Endodermal cell (in vitro differentiated cells): ENCODE results near the gene ASAP2. TPM values are rescaled to one million over a fixed set of nuclear protein-coding genes. Genes with fewer than 3 reads are reported as not detected.
A peak's percentile ranks its signal among the peaks of the same experiment; 100 is the strongest.

Experiments used
- DNase-seq: peaks from one replicate; pipeline ENCODE4 v3.0.0-alpha.2; 2017
- H3K27ac ChIP-seq: 2 replicates; pipeline ENCODE4 v1.5.1; 2013; ENCODE audit warnings: mild to moderate bottlenecking, low read depth, low read length, moderate library complexity
- H3K27me3 ChIP-seq: 2 replicates; pipeline ENCODE4 v1.6.1; 2013; ENCODE audit warnings: mild to moderate bottlenecking, low read length, moderate library complexity; ENCODE audit not compliant: insufficient read depth, control insufficient read depth, poor library complexity, severe bottlenecking
- H3K36me3 ChIP-seq: 2 replicates; pipeline ENCODE4 v1.7.0; 2013; ENCODE audit warnings: mild to moderate bottlenecking, low read length, moderate library complexity; ENCODE audit not compliant: control insufficient read depth, insufficient read depth
- H3K4me1 ChIP-seq: one replicate; pipeline ENCODE4 v1.7.0; 2013; ENCODE audit warnings: low read length; ENCODE audit not compliant: control insufficient read depth, insufficient read depth
- H3K4me3 ChIP-seq: 2 replicates; pipeline ENCODE4 v1.5.1; 2013; ENCODE audit warnings: mild to moderate bottlenecking, low read length, moderate library complexity
- H3K9ac ChIP-seq: 2 replicates; pipeline ENCODE4 v1.6.1; 2013; ENCODE audit warnings: mild to moderate bottlenecking, low read length, moderate library complexity; ENCODE audit not compliant: poor library complexity, severe bottlenecking; ENCODE audit errors: extremely low read depth
- H3K9me3 ChIP-seq: 2 replicates; pipeline ENCODE4 v1.6.1; 2013; ENCODE audit warnings: mild to moderate bottlenecking, low read length, moderate library complexity; ENCODE audit not compliant: control insufficient read depth
- H3K27ac Mint-ChIP-seq: 2 replicates; pipeline ENCODE4 v1.8.0; 2020; ENCODE audit warnings: mixed read lengths
- H3K27me3 Mint-ChIP-seq: 2 replicates; pipeline ENCODE4 v1.8.0; 2021; ENCODE audit warnings: mild to moderate bottlenecking, mixed read lengths; ENCODE audit not compliant: insufficient read depth
- H3K36me3 Mint-ChIP-seq: 2 replicates; pipeline ENCODE4 v1.8.0; 2020; ENCODE audit warnings: low read depth, mixed read lengths
- H3K4me1 Mint-ChIP-seq: 2 replicates; pipeline ENCODE4 v1.8.0; 2020; ENCODE audit warnings: mixed read lengths
- H3K4me3 Mint-ChIP-seq: 2 replicates; pipeline ENCODE4 v1.8.0; 2020; ENCODE audit warnings: mild to moderate bottlenecking, moderate library complexity, mixed read lengths
- H3K9me3 Mint-ChIP-seq: 2 replicates; pipeline ENCODE4 v1.8.0; 2020; ENCODE audit warnings: mild to moderate bottlenecking, mixed read lengths
- WGBS, 2 experiments: methylation state at CpG; one replicate each; pipeline versions ENCODE4 v1.1.5 to v1.1.7; 2013; ENCODE audit warnings: missing lambda C conversion rate in 2 of 2, mixed read lengths in 1 of 2; ENCODE audit not compliant: insufficient coverage in 1 of 2, insufficient read length in 1 of 2; 5-methylcytosine and 5-hydroxymethylcytosine counted together
- total RNA-seq, 2 donors: library from RNA; stranded (reverse); fragmentation: NEBNext Ultra II Directional in 1 of 2; extraction: Animal tissue kit (Norgen Biotek cat#: 25700) in 1 of 2; gene quantifications; 2 replicates in 1 of 2; 3 replicates in 1 of 2; pipeline ENCODE4 v1.2.1, GENCODE V29; 2021
- TF ChIP-seq, protein P1 (sequence below): fragments of 200-600 bp; sonication (generic); conservative IDR thresholded peaks from 2 replicates; pipeline ENCODE4 v1.5.0; 2021; ENCODE audit warnings: antibody characterized with exemption, mild to moderate bottlenecking

ASAP2 gene
- total RNA-seq, 2 donors from 2014 or later, result 11.8 to 20.4 TPM

DNA sequence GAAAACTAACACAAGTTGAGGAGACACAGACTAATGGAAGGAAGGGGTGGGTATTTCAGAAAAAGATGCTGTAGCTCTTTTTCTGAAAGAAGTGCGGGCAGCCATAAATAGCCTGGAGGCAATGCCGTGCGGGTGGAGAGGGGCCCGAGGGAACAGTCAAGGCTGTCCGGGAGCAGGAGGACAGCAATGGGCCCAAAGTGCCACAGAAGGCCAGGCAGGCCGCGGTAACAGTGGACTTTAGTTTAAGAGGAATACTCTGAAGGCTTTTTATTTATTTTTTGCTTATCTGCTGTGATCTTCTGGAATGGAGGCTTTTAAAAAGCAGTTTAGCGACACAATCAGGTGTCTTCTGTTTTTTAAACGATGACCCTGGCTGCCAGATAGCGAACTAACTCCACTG, 213.9 kb downstream of the ASAP2 start:
- H3K4me3 ChIP-seq, result no peak overlapping the region
- 94 to 96% methylated on average over 10 of the region's 10 CpGs for WGBS, 2 experiments
- Mint-ChIP-seq H3K27ac (no peak overlapping the region), H3K9me3 (no peaks in the 10 kb centered on the region), H3K27me3 (peaks cover 10% of the 10 kb centered on the region), H3K4me1 (peaks cover 13% of the 10 kb centered on the region), H3K36me3 (no peaks in the 10 kb centered on the region), H3K4me3 (no peak overlapping the region)
- peaks cover 11% of the 10 kb centered on the region for H3K36me3 ChIP-seq
- H3K27ac ChIP-seq, result no peak overlapping the region
- no peaks in the 10 kb centered on the region for H3K27me3 ChIP-seq
- no peak for DNase-seq
- no peaks in the 10 kb centered on the region for H3K9me3 ChIP-seq
- H3K4me1 ChIP-seq, result peaks cover 13% of the 10 kb centered on the region
- TF ChIP-seq, protein P1, sequence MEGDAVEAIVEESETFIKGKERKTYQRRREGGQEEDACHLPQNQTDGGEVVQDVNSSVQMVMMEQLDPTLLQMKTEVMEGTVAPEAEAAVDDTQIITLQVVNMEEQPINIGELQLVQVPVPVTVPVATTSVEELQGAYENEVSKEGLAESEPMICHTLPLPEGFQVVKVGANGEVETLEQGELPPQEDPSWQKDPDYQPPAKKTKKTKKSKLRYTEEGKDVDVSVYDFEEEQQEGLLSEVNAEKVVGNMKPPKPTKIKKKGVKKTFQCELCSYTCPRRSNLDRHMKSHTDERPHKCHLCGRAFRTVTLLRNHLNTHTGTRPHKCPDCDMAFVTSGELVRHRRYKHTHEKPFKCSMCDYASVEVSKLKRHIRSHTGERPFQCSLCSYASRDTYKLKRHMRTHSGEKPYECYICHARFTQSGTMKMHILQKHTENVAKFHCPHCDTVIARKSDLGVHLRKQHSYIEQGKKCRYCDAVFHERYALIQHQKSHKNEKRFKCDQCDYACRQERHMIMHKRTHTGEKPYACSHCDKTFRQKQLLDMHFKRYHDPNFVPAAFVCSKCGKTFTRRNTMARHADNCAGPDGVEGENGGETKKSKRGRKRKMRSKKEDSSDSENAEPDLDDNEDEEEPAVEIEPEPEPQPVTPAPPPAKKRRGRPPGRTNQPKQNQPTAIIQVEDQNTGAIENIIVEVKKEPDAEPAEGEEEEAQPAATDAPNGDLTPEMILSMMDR, result no peak
- H3K9ac ChIP-seq, result no peak overlapping the region

DNA sequence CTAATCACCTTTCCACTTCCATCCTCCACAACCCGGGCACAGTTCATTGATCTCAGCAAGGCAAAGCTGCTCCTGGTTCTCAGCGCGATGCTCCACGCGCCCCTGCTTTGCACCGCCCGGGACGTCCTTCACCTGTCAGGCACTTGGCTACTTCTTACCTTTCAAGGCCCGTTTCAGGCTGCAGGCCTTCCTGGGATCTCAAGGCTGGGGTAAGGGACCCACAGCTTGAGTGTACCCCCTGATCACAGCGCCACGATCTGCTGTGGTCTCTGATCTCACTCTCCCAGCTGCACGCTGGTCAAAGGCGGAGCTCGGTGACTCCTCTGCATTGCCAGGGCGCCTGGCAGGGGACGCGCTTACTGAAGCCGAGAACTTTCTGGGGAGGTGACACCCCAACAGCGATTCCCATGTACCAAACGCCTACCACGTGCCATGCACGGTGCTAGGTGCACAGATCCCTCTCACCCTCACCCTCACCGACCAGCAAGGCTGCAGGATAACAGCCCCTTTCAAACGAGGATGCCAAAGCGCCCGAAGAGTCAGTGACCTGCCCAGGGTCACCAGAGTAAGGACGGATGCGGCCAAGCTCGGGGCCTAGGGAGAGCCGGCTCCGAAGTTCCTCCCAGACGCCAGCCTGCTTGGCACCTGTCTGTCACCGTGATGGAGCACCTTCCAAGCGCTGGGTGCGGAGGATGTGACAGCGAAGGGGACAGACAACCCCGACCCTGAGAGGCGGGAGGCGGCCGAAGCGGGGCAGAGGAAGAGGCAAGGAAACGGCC, 215.9 kb downstream of the ASAP2 start:
- H3K27ac ChIP-seq, result no peak overlapping the region
- 9 to 12% methylated on average over 23 to 42 of the region's 42 CpGs for WGBS, 2 experiments
- no peaks in the 10 kb centered on the region for H3K36me3 Mint-ChIP-seq
- H3K9ac ChIP-seq, result peak overlapping the region; percentile 31
- no peak overlapping the region for H3K4me3 Mint-ChIP-seq
- DNase-seq, result peak; percentile 85
- TF ChIP-seq, protein P1, result no peak
- no peaks in the 10 kb centered on the region for H3K9me3 ChIP-seq
- H3K4me1 ChIP-seq, result peaks cover 13% of the 10 kb centered on the region
- H3K4me3 ChIP-seq, result peak overlapping the region; percentile 92
- peak overlapping the region; percentile 57 for H3K27ac Mint-ChIP-seq
- peaks cover 10% of the 10 kb centered on the region for H3K27me3 Mint-ChIP-seq
- peaks cover 13% of the 10 kb centered on the region for H3K4me1 Mint-ChIP-seq
- no peaks in the 10 kb centered on the region for H3K27me3 ChIP-seq
- H3K36me3 ChIP-seq, result peaks cover 11% of the 10 kb centered on the region
- no peaks in the 10 kb centered on the region for H3K9me3 Mint-ChIP-seq

DNA sequence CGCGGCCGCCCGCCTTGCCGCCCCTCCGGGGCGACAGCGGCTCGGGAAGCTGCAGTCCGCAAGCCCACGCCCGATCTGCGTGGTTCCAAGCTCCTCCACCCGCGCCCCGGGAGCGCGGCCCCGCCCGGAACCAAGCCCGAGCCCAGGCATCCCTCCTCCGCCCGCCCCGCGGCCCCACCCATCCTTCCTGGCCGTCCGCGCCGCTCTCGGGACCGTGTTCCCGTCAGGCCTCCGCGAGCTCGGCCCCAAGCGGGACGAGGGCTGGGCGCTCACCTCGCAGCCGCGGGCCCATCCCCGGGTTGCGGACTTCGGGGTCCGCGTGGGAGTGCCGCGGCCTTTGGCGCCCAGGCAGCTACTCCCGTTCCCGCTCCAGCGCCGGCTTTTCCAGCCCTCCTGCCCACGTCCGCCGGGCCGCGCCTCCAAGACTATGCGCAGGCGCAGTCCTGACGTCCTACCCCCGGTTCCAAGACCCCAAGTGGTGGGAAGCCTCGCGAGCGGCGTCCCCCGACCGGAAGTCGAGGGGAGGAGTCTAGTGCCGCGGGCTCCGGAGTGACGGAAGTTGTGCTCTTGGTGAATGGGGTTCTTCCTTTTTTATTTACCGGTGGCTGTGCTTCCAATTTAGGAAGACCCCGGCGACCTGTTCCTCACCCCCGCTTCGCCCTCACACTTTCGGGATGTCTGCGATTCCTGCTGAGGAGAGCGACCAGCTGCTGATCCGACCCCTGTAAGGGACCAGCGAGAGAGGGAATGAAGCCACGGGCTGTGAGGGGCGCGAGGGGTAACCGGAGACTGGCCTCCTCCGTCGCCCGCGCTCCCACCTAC, 216.7 kb downstream of the ASAP2 start, which contains the start of the genes CPSF3 and ITGB1BP1:
Gene CPSF3 (plus strand): TSS at position 555 of the 822 bp plus-strand sequence. CDS start 120 bp downstream, at position 675.
Gene ITGB1BP1 (minus strand): TSS at position 429 of the 822 bp plus-strand sequence. CDS start 4,831 bp downstream, outside the sequence.
- Histone ChIP-seq H3K36me3 (peaks cover 4% of the 10 kb centered on the region), H3K9ac (peak within 1 kb of the TSS; percentile 77), H3K27ac (peak within 1 kb of the TSS; percentile 82), H3K9me3 (no peaks in the 10 kb centered on the region), H3K4me3 (peak within 1 kb of the TSS; percentile 92), H3K27me3 (no peaks in the 10 kb centered on the region), H3K4me1 (peaks cover 13% of the 10 kb centered on the region)
- Mint-ChIP-seq H3K4me3 (no peak within 1 kb of the TSS), H3K27ac (peak within 1 kb of the TSS; percentile 92), H3K9me3 (no peaks in the 10 kb centered on the region), H3K36me3 (no peaks in the 10 kb centered on the region), H3K4me1 (peaks cover 13% of the 10 kb centered on the region), H3K27me3 (peaks cover 10% of the 10 kb centered on the region)
- 0% methylated on average over 26 to 91 of the region's 91 CpGs for WGBS, 2 experiments
- TF ChIP-seq, protein P1, result no peak
- DNase-seq, result peak; percentile 99
